Stimulated activated CD4-positive, alpha-beta T cell treated with anti-CD3 and anti-CD28 coated beads, TNF-alpha, amount 100 ng/mL, for 48 hours (primary cell): ENCODE results near the gene IKZF4.
"Not testable (repeated sequence)": the region's sequence is repeated elsewhere in the genome, so short reads cannot be mapped to it uniquely, and the experiment has no call there.

ENCODE experiments used
- DNase-seq, 3 donors: peaks; one replicate each; pipeline ENCODE4 v3.0.0-alpha.2; 2020; ENCODE audit warnings: low read depth in 3 of 3

Gene IKZF4

GRCh38 chr12:56020423-56021184 lies at the start of gene IKZF4:
TSS of gene IKZF4 (plus strand) at chr12:56021043. CDS start at chr12:56021494, 451 bp downstream.
- DNase-seq: no peak

- no peak for DNase-seq
Measured at GRCh38 chr12:55972042-55972441, 48.8 kb upstream of the IKZF4 start.

- no peak for DNase-seq
Measured at GRCh38 chr12:55972456-55972855, 48.4 kb upstream of the IKZF4 start.

- no peak for DNase-seq
Measured at GRCh38 chr12:55972911-55973598, 47.8 kb upstream of the IKZF4 start.

GRCh38 chr12:55973599-55974307 lies 47.1 kb upstream of the IKZF4 start, which contains the start of gene RAB5B:
TSS of gene RAB5B (plus strand) at chr12:55974078. CDS start at chr12:55986961, 12,883 bp downstream.
- DNase-seq: peak; percentile 91 to 99 (median 95)

GRCh38 chr12:55974308-55974730 lies 46.5 kb upstream of the IKZF4 start:
- peak in 2 of 3 donors; percentile 18 to 48 for DNase-seq

GRCh38 chr12:55978393-55978792 lies 42.5 kb upstream of the IKZF4 start:
- no peak for DNase-seq

GRCh38 chr12:55979069-55979468 lies 41.8 kb upstream of the IKZF4 start:
- DNase-seq: no peak

- DNase-seq: not testable (repeated sequence)
Measured at GRCh38 chr12:55981882-55982281, 39.0 kb upstream of the IKZF4 start.

- no peak for DNase-seq
Measured at GRCh38 chr12:55982319-55982936, 38.4 kb upstream of the IKZF4 start.

GRCh38 chr12:55983232-55983842 lies 37.5 kb upstream of the IKZF4 start:
- DNase-seq: no peak

- DNase-seq: no peak
Measured at GRCh38 chr12:55984861-55985260, 36.0 kb upstream of the IKZF4 start.

GRCh38 chr12:55985341-55985740 lies 35.5 kb upstream of the IKZF4 start:
- DNase-seq: no peak

GRCh38 chr12:55985976-55986375 lies 34.9 kb upstream of the IKZF4 start:
- DNase-seq: not testable (repeated sequence)

- no peak for DNase-seq
Measured at GRCh38 chr12:55991110-55991509, 29.7 kb upstream of the IKZF4 start.

GRCh38 chr12:55993230-55993853 lies 27.5 kb upstream of the IKZF4 start:
- no peak for DNase-seq

GRCh38 chr12:55995366-55995765 lies 25.5 kb upstream of the IKZF4 start:
- no peak for DNase-seq

GRCh38 chr12:55996201-55996714 lies 24.6 kb upstream of the IKZF4 start:
- peak; percentile 30 to 39 (median 34) for DNase-seq

GRCh38 chr12:55996715-55997534 lies 23.9 kb upstream of the IKZF4 start, which contains the start of gene SUOX:
TSS of gene SUOX (plus strand) at chr12:55997276. CDS start at chr12:56002222, 4,946 bp downstream.
- DNase-seq: no peak

- DNase-seq: no peak
Measured at GRCh38 chr12:55997535-55997859, 23.3 kb upstream of the IKZF4 start.
